ENCODE data around the gene PTGS2.
A peak's percentile ranks its signal among the peaks of the same experiment; 100 is the strongest.

The PTGS2 gene

DNA sequence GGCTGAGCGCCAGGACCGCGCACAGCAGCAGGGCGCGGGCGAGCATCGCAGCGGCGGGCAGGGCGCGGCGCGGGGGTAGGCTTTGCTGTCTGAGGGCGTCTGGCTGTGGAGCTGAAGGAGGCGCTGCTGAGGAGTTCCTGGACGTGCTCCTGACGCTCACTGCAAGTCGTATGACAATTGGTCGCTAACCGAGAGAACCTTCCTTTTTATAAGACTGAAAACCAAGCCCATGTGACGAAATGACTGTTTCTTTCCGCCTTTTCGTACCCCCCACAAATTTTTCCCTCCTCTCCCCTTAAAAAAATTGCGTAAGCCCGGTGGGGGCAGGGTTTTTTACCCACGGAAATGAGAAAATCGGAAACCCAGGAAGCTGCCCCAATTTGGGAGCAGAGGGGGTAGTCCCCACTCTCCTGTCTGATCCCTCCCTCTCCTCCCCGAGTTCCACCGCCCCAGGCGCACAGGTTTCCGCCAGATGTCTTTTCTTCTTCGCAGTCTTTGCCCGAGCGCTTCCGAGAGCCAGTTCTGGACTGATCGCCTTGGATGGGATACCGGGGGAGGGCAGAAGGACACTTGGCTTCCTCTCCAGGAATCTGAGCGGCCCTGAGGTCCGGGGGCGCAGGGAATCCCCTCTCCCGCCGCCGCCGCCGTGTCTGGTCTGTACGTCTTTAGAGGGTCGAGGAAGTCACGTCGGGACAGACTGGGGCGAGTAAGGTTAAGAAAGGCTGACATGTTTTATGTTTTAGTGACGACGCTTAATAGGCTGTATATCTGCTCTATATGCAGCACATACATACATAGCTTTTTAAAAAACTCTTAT, at the start of gene PTGS2:
Gene PTGS2, minus strand, starts transcription at position 179 of the 817 bp plus-strand sequence. Its CDS starts 133 bp downstream, at position 46.
- TF ChIP-seq, protein P1, sequence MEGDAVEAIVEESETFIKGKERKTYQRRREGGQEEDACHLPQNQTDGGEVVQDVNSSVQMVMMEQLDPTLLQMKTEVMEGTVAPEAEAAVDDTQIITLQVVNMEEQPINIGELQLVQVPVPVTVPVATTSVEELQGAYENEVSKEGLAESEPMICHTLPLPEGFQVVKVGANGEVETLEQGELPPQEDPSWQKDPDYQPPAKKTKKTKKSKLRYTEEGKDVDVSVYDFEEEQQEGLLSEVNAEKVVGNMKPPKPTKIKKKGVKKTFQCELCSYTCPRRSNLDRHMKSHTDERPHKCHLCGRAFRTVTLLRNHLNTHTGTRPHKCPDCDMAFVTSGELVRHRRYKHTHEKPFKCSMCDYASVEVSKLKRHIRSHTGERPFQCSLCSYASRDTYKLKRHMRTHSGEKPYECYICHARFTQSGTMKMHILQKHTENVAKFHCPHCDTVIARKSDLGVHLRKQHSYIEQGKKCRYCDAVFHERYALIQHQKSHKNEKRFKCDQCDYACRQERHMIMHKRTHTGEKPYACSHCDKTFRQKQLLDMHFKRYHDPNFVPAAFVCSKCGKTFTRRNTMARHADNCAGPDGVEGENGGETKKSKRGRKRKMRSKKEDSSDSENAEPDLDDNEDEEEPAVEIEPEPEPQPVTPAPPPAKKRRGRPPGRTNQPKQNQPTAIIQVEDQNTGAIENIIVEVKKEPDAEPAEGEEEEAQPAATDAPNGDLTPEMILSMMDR (conservative IDR thresholded peaks at IDR 0.05; ENCODE audit: low read depth, low read length), result peak; percentile 63
- peak; percentile 39 for DNase-seq (ENCODE audit: low read depth)
- peak within 1 kb of the TSS; percentile 76 for H3K4me3 ChIP-seq (ENCODE audit: low read length)

DNA sequence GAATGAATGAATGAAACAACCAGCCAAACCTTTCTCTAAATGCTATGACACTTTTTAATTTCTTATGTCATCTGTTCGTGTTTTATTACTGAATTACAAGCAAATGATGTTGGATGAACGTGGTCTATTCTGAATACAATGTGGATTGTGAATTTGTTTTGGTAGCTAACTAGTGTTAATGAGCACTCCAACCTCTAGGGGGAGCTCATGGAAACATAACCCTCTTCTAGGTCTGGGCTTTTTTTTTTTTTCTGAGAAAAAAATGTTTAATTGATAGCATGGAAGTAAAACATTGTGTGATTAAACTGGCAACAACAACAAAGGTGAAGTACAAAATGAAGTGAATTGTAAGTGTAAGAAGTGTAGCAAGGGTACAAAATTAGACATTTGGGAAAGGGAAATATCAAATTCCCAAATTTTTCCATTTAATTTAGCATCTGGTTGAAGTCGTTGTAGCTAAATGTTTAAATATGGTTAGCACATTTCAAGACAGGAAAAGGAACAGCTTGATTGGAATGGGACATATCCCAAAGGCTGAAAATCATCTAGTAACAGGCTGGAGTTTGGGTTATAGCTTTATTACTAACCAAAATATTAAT, 42.6 kb upstream of the PTGS2 start:
- DNase-seq (ENCODE audit: low read depth), result no peak
- no peak overlapping the region for H3K4me3 ChIP-seq (ENCODE audit: low read length)
- TF ChIP-seq, protein P1 (conservative IDR thresholded peaks at IDR 0.05; ENCODE audit: low read depth, low read length), result peak; percentile 66

DNA sequence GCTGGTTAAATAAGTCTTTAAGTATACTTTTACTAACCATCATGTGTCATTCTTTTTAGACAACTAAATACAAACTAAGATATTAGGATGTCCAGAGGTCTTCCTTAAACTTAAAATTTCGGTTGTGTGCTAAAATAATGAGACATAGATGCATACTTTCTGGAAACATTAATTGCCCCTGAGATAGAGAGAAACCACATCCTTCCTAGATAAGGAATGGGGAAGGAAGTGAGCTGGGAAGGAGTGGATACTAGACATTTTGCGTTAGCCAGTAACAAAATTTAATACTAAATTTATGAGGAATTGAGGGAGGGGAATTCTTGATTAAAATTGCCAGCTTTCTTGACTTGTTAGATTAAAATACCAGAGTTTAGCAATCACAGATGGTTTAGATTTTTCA, 37.1 kb upstream of the PTGS2 start:
- no peak for DNase-seq (ENCODE audit: low read depth)
- H3K4me3 ChIP-seq (ENCODE audit: low read length), result no peak overlapping the region
- TF ChIP-seq, protein P1 (conservative IDR thresholded peaks at IDR 0.05; ENCODE audit: low read depth, low read length), result no peak

DNA sequence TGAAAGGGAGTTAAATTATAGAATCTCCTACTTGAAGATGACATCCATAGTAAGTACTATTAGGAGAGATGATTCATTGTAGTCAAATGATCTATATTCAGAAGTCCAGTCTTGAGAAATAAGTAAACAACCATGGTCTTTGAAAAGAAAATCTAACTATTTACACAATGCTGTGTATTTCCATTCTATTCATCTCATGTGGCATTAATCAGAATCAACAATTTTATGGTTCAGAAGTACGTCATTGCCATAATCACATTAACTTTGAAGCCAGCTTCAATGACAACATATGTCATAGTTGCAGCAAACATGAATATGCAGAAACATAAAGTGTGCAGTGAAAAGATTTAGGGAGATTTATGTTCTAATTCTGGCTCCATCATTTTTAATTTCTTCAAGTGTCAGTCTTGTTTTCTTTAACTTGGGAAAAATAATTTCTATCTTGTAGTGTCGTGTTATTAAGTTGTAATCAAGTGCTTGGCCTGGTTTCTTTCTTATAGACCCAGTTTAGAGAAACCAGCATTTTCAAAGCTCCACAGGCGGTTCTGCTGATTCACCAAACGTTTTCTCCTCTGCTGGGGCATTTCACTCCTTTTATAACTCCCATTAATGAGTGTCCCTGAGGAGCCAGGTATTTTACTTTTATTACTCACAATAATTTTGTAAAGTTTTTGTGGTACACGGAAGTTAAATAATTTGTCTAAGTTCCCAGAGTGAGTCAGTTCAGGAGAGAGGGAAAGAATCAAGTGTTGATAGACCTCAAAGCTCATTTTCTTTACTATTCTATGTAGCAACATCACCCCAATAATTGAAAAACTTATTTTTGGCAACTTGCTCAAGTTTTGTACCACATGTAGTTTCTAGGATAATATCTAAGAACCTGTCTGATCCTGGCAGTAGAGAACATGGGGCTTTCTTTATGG, 35.9 kb upstream of the PTGS2 start:
- no peak overlapping the region for H3K4me3 ChIP-seq (ENCODE audit: low read length)
- DNase-seq (ENCODE audit: low read depth), result no peak
- TF ChIP-seq, protein P1 (conservative IDR thresholded peaks at IDR 0.05; ENCODE audit: low read depth, low read length), result no peak

DNA sequence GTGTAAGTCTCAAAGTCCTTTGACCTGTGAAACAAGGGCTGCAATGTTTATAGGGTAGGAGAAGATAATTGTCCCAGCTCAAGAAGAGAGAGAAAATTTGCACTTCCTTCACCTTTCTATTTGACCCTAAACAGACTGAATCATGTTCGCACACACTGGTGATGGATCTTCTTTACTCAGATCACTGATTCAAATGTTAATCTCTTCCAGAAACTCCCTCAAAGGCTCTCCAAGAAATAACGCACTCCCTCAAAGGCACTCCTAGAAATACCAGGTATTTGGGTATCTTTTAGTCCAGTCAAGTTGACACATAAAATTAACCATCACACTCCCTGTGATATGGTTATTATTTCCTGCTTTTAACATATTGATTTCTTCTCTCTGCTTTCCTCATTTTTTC, 30.5 kb upstream of the PTGS2 start:
- no peak overlapping the region for H3K4me3 ChIP-seq (ENCODE audit: low read length)
- TF ChIP-seq, protein P1 (conservative IDR thresholded peaks at IDR 0.05; ENCODE audit: low read depth, low read length), result no peak
- DNase-seq (ENCODE audit: low read depth), result no peak

DNA sequence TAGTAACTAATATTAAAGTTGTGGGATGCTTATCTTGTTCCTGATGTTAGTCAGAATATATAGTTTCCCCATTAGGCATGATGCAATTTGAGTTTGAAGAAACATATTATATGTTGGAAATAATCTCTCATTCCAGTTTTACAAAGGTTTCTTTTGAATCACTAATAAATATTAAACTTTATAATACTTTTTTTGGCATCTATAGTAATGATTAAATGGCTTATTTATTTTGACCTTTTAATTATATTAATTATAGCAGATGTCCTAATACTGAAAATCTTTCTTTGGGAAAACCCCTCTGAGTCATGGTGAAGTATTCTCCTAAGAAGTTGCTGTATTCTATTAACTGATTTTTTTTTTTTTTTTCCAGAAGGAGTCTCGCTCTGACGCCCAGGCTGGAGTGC, 28.5 kb upstream of the PTGS2 start:
- DNase-seq (ENCODE audit: low read depth), result no peak
- TF ChIP-seq, protein P1 (conservative IDR thresholded peaks at IDR 0.05; ENCODE audit: low read depth, low read length), result no peak
- no peak overlapping the region for H3K4me3 ChIP-seq (ENCODE audit: low read length)
